HG02870 (cell line): ENCODE measurements around the gene AGER.
"Not testable (repeated sequence)": the region's sequence is repeated elsewhere in the genome, so short reads cannot be mapped to it uniquely, and the experiment has no call there.

Source experiments
- ATAC-seq: cut with Tn5 transposase; IDR thresholded peaks from one replicate; pipeline ENCODE4 v1.9.1; 2021; ENCODE audit warnings: mild to moderate bottlenecking, moderate library complexity; ENCODE audit not compliant: unreplicated experiment

The AGER gene

DNA sequence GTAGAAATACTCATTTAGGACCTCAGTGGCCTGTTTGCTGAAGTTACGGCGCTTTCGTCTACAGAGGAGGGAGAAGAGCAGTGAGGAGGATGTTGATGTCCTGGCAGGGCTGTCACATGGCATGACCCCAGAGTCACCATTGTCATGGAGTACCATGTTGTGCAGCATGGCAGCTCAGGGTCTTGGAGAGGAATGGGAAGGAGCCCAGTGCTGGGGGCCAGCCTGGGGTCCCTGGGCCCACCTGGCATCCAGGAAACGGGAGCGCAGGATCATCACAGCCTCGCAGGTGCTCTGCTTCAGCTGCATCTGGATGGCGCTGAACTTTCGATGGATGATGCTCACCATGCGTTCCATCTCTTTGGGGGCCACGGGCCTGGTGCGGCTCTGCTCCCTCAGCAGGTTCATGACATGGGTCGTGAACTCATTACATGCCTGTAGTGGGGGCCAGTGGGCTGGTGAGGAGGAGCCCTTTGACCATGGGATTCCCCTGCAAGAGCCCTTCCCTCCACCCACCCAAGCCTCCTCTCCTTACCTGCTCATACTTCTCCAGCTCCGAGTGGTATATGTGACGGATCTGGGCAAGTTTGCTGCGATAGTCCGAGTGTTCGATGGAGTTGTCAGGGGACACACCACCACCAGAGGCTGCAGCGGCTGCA is 3.8 kb upstream of the AGER start:
- not testable (repeated sequence) for ATAC-seq

DNA sequence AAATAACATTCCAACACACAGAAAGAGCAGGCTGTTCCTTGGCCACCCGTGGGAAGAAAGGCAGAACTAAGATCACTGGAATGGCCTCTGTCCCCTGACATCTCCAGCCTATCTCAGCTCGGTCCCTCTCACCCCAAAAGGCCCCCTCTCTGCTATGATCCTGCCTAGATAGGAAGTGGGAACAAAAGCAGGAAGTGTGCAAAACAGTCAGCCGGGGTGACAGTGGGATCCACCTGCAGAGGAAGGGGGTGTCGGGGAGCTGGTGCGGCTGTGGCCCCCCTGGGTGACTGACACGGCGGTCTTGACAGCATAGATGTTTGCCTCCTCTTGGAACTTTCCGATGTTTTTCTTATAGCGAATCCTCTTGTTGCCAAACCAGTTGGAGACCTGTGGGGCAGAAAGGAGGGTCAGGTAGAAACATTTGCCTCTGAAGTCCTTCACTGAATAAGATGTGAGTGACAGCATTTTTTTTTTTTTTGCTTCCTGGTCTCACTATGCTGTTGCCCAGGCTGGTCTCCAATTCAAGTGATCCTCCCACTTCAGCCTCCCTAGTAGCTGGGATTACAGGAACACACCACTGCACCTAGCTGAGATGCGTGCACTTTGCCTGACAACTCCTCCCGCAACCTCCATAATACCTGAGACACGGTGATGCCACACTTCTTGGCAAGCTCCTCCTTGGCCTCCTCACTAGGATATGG is 3.1 kb upstream of the AGER start:
- ATAC-seq = no peak

DNA sequence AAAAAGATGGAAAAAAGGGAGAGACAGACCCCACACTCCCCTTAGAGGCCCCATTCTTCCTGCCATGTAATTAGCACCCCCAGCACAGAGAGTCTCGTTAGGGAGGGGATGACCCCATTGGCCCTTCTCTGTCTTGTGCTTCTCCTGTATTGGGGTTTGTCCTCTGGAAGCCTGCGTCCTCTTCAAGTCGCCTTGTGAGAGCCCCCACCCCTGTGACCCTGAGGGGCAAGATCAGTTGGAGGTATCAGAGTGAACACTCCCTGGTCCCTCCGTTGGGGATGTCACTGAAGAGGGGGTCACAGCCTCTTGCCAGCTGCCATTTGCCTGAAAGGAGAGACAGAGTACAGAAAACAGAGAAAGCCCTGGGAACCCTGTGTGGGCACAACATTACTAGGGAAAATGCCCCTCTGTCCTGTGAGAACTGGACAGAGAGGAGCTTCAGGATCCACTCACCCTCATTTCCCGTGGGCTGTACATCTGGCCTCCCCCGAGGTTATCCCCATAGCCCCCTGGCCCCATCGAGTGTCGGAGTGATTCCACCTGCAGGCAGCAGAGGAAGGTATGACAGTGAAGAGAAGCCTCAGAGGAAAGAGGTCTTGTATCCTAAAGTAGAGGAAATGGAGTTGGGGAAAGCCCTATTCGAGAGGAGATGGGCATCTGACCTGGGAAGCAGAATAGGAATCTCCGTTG is 2.2 kb upstream of the AGER start:
- ATAC-seq = not testable (repeated sequence)

DNA sequence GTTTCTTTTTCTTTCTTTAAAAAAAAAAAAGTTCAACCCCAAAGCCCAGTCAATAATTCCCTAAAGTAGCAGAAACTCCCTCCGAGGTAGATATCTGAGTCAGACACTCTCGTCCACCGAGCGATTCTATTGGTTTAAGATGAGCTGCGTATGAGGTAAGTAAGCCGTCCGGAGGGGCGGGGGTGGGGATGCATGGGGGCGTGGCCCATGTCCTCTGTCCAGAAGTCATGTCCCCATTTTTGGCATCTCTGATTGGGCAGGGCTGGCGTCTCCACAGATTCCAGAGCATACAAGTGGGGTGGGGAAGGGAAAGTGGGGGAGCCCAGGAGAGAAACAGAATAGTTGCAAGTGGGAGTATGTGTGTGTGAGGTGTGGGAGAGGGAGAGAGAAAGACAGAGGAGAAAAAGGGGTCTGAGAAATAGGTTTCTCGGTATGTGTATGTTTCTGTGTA is 1.7 kb upstream of the AGER start:
- ATAC-seq = not testable (repeated sequence)

DNA sequence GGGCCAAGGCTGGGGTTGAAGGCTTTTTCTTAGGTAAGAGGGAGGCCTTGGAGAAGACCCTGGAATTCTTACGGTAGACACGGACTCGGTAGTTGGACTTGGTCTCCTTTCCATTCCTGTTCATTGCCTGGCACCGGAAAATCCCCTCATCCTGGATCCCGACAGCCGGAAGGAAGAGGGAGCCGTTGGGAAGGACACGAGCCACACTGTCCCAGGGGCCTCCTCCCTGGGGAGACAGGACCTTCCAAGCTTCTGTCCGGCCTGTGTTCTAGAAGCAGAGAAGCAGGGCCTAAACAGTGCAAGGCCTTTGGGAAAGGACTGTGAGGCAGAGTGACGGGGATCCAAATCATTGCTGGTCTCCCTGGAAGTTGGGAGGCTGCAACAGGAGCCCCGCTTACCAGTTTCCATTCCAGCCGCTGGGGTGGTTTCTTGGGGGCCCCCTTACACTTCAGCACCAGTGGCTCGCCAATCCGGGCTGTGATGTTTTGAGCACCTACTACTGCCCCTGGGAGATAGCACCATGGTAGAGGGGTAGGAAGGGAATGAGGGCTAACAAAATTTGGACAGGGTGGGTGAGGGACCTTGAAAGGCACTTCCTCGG is 470 bp downstream of the AGER start:
- ATAC-seq = no peak

DNA sequence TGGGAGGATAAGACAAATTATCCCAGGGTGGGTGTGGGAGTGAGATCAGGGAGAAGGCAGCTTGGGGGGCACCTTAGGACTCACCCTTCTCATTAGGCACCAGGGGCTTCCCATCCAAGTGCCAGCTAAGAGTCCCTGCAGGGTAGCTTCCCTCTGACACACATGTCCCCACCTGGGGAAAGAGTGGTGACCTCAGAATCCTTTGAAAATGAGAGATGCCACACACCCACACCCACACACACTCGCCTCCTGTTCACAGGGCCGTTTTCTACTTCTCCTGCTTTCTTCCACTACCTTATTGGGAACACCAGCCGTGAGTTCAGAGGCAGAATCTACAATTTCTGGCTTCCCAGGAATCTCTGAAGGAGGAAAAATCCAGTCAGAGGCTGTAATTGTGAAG is 1.0 kb downstream of the AGER start:
- no peak for ATAC-seq

DNA sequence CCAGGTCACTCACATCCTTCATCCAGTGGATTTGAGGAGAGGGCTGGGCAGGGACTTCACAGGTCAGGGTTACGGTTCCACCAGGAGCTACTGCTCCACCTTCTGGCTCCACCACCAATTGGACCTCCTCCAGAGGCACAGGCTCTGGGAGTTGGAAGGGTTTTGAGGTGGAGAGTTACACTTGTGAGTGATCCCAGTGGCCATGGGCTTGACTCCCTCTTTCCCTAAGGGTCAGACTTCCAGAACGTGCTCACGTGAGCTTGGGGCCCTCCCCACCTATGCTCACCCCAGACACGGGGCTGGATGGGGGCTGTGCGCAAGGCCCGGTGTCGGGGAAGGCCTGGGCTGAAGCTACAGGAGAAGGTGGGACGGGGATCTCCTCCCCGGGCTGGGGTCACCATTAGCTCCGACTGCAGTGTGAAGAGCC is 1.5 kb downstream of the AGER start:
- no peak for ATAC-seq

DNA sequence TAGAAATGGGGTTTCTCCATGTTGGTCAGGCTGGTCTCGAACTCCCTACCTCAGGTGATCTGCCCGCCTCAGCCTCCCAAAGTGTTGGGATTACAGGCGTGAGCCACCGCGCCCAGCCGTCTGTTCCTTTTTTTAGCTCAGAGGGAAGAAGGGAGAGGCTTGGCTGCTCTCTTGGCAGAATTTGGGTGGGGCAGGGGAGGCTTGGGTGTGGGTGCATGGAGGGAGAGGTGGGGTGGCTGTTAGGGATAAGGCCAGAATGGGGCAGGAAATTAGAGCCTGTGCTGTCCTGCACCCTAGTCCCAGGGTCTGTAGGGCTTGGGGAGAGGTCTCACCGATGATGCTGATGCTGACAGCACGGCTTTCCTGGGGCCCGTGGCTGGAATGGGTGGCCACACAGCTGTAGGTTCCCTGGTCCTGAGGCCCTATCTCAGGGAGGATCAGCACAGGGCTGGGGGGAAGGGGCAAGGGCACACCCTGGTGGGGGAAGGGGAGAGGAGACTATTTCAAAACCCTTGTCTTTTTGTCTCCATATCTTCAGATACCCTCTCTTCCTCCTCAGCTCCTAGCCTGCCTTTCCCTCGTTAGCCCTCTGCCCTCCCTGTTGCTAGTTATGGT is 2.0 kb downstream of the AGER start:
- ATAC-seq = no peak

DNA sequence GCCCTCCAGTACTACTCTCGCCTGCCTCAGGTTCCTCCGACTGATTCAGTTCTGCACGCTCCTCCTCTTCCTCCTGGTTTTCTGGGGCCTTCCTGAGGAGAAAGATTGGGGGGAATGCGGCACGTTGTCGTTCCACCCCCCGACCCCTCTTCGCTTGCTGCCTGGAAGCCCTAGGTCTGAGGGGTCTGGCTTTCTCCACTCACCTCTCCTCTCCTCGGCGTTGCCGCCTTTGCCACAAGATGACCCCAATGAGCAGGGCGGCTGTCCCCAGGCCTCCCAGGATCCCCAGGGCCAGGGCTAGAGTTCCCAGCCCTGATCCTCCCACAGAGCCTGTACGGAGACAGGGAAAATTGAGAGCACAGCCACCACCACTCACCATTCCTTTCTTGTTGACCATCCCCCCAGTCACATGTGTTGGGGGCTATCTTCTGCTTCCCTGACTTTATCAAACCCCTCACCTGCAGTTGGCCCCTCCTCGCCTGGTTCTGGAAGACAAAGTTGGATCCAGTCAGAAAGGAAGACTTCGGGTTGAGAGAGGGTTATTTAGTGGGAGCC is 2.8 kb downstream of the AGER start:
- ATAC-seq = no peak

DNA sequence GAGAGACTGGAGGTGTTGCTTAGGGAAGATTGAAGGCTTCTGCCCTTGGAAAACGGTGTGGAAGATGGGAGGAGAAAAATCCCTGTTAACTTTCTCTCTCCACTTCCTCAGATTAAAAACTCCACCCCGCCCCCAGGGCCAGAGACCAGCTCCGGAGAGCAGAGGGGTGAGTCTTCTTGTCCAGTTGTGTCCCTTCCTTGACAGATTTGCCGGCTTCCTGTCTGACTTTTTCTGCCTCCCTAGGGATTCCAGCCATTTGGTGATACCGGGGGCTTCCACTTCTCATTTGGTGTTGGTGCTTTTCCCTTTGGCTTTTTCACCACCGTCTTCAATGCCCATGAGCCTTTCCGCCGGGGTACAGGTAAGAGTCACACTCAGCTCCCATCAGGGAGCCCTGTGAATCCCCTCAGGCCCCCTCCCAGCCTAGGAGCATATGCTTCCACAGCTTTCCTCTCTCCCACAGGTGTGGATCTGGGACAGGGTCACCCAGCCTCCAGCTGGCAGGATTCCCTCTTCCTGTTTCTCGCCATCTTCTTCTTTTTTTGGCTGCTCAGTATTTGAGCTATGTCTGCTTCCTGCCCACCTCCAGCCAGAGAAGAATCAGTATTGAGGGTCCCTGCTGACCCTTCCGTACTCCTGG is 4.2 kb downstream of the AGER start:
- ATAC-seq = no peak

DNA sequence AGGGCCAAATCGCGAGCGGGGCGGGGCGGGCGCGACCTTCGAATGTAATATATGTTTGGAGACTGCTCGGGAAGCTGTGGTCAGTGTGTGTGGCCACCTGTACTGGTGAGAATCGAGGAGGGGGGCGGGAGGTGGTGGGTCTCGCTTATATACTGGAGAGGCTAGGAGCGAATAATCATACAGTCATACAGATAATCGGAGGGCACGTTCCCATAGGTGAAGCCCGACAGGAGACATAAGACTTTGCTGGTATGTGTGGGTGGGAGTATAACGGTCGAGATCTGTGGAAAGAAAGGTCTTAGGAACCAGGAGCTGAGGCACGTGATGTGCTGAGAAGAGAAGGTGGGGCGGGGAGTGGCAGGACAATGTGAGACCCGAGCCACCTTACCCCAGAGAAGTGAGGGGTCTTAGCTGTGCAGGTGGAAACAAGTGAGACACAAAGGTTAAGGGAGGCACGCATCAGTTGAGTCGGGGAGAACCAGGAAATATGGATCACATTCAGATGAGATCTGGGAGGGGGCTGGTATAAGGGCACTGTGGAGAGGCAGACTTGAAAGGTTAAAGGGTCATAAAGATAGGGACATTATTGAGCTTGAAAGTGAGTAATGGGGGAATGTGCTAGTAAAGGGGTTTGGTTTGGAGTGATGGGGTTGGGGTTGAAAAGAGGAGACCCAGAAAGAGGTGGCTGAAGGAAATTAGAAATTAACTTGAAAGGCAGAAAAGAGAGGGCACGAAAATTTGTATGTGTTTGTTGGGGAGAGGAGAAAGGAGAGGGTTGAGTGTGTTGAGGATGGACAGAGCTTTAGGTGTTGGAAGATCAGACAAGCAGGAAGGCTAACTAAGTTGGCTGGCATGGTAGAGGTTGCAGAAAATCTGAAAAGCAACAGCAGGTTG is 5.3 kb downstream of the AGER start:
- no peak for ATAC-seq

DNA sequence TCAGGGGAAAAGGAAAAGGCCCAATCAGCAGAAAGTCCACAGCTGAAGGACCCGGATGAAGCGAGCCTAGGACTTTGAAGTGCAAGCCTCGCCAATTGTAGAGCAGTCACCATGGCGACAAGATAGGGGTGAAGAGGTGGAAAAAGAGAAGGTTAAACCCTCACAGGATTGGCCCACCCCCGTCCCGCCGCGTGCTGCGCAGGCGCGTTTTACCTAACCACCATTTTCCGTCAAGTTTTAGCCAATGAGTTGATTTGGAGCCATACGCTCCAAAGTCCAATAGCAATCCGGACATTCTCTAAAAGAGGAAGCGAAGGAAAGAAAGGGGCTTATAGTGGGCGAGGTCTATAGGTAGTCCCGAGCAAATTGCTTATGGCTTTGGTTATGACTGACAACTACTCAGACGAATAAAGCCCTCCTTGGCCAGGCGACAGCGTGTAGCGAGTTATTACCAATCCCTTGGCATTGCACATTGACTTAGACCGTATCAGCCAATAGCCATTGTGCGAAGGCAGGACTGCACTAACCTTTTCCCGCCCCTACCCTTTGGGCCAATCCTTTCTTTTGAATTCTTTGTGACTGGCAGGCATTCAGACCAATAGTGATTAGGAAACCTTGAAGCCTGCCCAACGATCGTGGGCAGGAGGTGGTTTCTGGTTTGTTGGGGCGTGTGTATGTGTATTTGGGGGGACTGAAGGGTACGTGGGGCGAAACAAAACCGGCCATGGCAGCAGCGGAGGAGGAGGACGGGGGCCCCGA is 6.1 kb downstream of the AGER start, which contains the start of gene RNF5:
TSS of gene RNF5 (plus strand) at position 618 of the 759 bp plus-strand sequence. CDS start at position 725, 107 bp downstream.
- peak; percentile 84 for ATAC-seq

DNA sequence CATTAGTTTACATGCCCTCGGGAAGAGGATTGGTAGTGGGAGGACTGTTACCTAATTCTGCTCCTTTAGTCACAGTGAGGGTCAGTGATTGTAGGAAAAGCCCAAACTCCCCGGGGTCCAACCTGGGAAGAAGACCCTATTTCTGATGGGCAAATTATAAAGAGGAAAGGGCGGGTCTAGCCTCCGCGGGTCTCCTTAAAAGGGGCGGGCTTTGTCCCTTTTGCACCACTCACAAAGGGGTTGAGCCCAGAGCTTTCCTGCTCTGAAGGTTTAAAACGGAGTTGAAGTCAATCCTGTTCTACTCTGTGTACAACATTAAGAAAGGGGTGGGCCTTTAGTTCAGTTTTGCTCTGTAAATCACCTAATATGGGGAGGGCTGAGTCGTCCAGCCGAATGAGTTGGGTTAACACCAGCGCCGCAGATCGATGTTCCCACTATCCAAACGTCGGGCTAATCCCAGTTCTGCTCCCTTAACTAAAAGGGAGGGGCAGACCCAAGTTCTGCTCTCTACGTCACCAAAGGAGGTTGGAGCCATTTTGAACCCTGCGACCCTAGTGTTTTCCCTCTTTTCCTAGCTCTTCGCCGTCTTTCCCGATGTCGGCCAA is 6.8 kb downstream of the AGER start:
- ATAC-seq = no peak

DNA sequence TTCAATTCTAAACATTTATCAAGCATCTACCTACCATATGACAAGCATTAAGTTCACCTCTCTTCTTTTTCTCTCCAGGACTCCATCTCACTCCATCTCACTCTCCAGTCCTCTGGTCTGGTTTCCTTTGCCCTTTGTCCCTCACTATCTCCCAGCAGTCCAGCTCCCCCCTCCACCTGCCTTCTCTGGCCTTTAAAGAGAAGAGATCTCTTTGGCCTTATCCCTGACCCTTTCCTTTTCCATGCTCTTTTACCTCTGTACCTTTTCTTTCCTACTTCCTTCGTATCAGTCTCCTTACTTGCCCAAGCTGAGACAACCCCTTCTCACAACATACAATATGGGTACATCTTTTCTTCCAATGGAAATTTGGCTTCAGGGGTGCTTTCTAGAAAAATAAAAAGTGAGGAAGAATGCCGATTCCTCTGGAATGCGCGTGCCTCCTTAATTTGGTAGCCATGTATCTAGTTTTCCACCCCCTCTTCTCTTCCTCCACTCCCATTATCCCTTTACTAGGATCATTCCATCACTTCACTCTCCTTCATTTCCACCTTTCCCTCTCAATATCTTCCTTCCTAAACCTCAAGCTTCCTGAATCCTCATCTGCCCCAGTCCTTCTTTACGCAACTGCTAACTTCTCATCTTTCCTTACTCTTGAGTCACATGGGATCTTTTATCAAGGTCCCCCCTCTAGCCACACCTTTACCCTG is 7.4 kb downstream of the AGER start:
- ATAC-seq = no peak

DNA sequence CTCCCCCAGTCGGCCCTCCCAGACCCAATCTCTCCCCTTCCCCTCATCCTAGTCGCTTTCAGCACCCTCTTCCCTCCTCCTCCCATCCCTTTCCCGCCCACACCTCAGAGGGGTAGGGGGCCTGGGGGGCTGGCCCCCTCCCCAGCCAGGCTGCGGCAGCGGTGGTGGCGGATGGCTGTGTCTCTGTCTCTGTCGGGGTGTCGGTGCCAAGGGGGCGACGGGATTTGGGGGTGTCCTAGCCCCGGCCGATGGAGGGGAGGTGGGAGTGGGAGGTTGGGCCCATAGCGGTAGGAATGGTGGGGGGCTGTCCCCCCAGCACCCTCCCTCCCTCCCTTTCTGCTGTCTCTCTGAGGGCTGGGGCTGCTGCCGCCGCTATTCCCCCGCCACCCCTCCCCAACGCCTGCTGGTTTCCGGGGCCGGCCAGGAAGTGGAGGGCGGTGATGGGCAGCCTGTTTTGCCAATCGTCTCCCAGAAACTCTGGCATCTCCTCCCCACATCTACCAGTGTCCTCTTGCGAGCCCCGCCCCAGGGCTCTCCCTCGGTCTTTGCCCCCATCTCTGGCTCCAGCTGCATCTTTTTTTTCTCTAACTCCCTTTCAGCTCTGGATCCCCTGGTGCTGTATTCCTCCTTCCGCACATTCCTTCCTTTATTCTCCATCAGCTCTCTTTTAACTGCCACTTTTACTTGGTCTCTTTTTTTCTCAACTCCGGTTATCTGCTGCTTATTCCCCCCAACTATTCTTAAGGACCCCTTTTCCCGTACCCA is 8.2 kb downstream of the AGER start, which contains the start of gene AGPAT1:
TSS of gene AGPAT1 (minus strand) at position 374 of the 765 bp plus-strand sequence. CDS start 4,588 bp downstream, outside the sequence.
- peak; percentile 39 for ATAC-seq

DNA sequence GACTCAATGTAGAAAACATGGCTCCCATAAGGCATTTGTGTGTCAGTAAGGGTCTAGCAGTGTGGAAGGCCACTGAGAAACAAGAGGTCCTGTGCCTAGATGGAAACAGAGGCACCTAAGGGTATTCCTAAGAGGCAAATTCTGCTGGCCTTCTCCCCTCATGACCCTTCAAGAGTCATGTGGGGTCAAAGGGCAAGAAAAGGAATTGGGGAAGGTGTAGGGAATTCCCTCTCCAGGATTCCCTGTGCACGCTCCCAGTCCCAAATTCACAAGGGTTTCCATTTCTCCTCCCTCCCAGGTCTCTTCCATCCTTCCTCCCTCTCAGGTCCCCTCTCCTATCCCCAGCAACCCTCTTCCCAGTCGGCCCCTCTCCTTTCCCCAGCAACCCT is 8.7 kb downstream of the AGER start:
- ATAC-seq = no peak

DNA sequence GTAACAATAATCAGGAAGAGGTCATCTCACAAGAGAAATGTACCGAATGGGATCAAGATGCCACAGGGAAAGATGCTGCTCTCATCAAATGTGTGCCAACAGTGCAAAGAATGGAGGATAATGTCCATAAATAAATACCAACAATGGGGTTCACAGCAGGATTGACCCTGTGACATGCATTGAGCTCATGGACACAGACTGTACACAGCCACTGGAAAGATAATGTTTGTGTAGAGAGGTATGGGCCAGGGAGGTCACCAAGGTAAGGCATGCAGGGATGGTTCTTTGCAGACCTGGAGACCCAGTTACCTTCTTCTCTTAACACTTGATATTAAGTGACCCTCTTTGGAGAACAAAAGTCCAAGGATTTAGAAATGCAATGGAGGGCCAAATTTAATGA is 9.6 kb downstream of the AGER start:
- ATAC-seq = no peak
